HEK293T (cell line): ENCODE data around the gene TRPV4.

Source experiments
- BHLHE40 ChIP-seq: fragments of 450-650 bp; IDR thresholded peaks from 2 replicates; pipeline ENCODE4 v1.6.1; 2016; ENCODE audit warnings: mild to moderate bottlenecking, moderate library complexity, borderline replicate concordance
- FOXM1 ChIP-seq: fragments of 450-650 bp; IDR thresholded peaks from 2 replicates; pipeline ENCODE4 v1.6.1; 2017; ENCODE audit warnings: mild to moderate bottlenecking, borderline replicate concordance
- L3MBTL2 ChIP-seq: fragments of 450-650 bp; conservative IDR thresholded peaks from 2 replicates; pipeline ENCODE4 v1.6.1; 2016; ENCODE audit warnings: mild to moderate bottlenecking
- LEF1 ChIP-seq: fragments of 450-650 bp; IDR thresholded peaks from 2 replicates; pipeline ENCODE4 v1.6.1; 2017; ENCODE audit warnings: mild to moderate bottlenecking, borderline replicate concordance
- TF ChIP-seq, protein P1 (sequence below): fragments of 450-650 bp; IDR thresholded peaks from 2 replicates; pipeline ENCODE4 v1.6.1; 2016

DNA sequence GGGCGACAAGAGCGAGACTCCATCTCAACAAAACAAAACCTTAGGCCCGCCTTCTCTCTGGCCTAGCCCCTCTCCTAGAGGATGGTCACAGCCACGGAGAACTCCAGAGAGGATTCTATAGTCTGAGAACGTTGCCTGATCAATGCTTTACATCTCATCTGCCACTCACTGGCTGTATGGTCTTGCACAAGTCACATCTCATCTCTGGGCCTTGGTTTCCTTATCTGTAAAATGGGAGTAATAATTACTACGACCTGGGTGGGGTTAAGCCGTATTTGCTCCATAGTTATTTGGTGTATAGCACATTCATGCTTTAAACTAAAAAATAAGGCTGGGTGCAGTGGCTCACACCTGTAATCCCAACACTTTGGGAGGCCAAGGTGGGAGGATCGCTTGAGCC, 8.5 kb downstream of the TRPV4 start:
- TF ChIP-seq FOXM1, result no peak
- TF ChIP-seq, protein P1, sequence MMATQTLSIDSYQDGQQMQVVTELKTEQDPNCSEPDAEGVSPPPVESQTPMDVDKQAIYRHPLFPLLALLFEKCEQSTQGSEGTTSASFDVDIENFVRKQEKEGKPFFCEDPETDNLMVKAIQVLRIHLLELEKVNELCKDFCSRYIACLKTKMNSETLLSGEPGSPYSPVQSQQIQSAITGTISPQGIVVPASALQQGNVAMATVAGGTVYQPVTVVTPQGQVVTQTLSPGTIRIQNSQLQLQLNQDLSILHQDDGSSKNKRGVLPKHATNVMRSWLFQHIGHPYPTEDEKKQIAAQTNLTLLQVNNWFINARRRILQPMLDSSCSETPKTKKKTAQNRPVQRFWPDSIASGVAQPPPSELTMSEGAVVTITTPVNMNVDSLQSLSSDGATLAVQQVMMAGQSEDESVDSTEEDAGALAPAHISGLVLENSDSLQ, result no peak
- no peak for TF ChIP-seq BHLHE40
- no peak for TF ChIP-seq L3MBTL2
- no peak for TF ChIP-seq LEF1
